HepG2 (cell line): ENCODE measurements around the gene GDF7. TPM values are rescaled to one million over a fixed set of nuclear protein-coding genes. Genes with fewer than 3 reads are reported as not detected.

Experiments
- HNF4G ChIP-seq, 2 experiments: sonication (generic) in 1 of 2; formaldehyde crosslinking in 1 of 2; IDR thresholded peaks; 2 replicates each; pipeline versions ENCODE4 v1.4.0 to v1.6.1; 2011 to 2020; ENCODE audit warnings: borderline replicate concordance in 2 of 2, low read depth in 2 of 2, mild to moderate bottlenecking in 2 of 2, low read length in 1 of 2, missing genetic modification reagents in 1 of 2, moderate library complexity in 1 of 2
- NCOA5 ChIP-seq: sonication (generic); formaldehyde crosslinking; IDR thresholded peaks from 2 replicates; pipeline ENCODE4 v1.4.0; 2020; ENCODE audit warnings: missing genetic modification reagents
- NKX3-1 ChIP-seq: sonication (generic); formaldehyde crosslinking; IDR thresholded peaks from 2 replicates; pipeline ENCODE4 v1.5.0; 2020; ENCODE audit warnings: missing genetic modification reagents
- POLR2G ChIP-seq: fragments of 200-400 bp; formaldehyde crosslinking; IDR thresholded peaks from 2 replicates; pipeline ENCODE4 v1.6.1; 2018; ENCODE audit warnings: mild to moderate bottlenecking, low read depth, low read length, moderate library complexity
- RORA ChIP-seq: sonication (generic); formaldehyde crosslinking; IDR thresholded peaks from 2 replicates; pipeline ENCODE4 v1.5.0; 2020; ENCODE audit warnings: mild to moderate bottlenecking, missing genetic modification reagents, moderate library complexity
- SALL1 ChIP-seq: sonication (generic); formaldehyde crosslinking; IDR thresholded peaks from 2 replicates; pipeline ENCODE4 v1.8.0; 2022; ENCODE audit warnings: mild to moderate bottlenecking, missing genetic modification reagents
- TBX2 ChIP-seq: sonication (generic); formaldehyde crosslinking; IDR thresholded peaks from 2 replicates; pipeline ENCODE4 v1.5.0; 2020; ENCODE audit warnings: missing genetic modification reagents, mild to moderate bottlenecking, borderline replicate concordance
- TGIF2 ChIP-seq: IDR thresholded peaks from 2 replicates; pipeline ENCODE4 v1.6.1; 2016; ENCODE audit warnings: control low read depth, missing compliant biosample characterization
- TSC22D2 ChIP-seq: sonication (generic); formaldehyde crosslinking; IDR thresholded peaks from 2 replicates; pipeline ENCODE4 v1.5.1; 2020; ENCODE audit warnings: missing genetic modification reagents, mild to moderate bottlenecking, borderline replicate concordance
- ZFAT ChIP-seq: sonication (generic); formaldehyde crosslinking; conservative IDR thresholded peaks from 2 replicates; pipeline ENCODE4 v1.8.1; 2023; ENCODE audit warnings: missing genetic modification reagents, inconsistent platforms
- ZFP36L2 ChIP-seq: sonication (generic); formaldehyde crosslinking; IDR thresholded peaks from 2 replicates; pipeline ENCODE4 v1.4.0; 2020; ENCODE audit warnings: missing genetic modification reagents
- ZNF362 ChIP-seq: sonication (generic); formaldehyde crosslinking; IDR thresholded peaks from 2 replicates; pipeline ENCODE4 v1.4.0; 2020; ENCODE audit warnings: missing genetic modification reagents, mild to moderate bottlenecking, borderline replicate concordance
- ZSCAN22 ChIP-seq: sonication (generic); formaldehyde crosslinking; IDR thresholded peaks from 2 replicates; pipeline ENCODE4 v1.4.0; 2020; ENCODE audit warnings: mild to moderate bottlenecking, missing genetic modification reagents
- ZUFSP ChIP-seq: sonication (generic); formaldehyde crosslinking; IDR thresholded peaks from 2 replicates; pipeline ENCODE4 v1.9.0; 2021; ENCODE audit warnings: missing genetic modification reagents, mild to moderate bottlenecking, borderline replicate concordance
- ZZZ3 ChIP-seq: sonication (generic); formaldehyde crosslinking; IDR thresholded peaks from 2 replicates; pipeline ENCODE4 v1.4.0; 2020; ENCODE audit warnings: missing genetic modification reagents, mild to moderate bottlenecking, borderline replicate concordance
- polyA plus RNA-seq, 8 experiments: library from polyadenylated mRNA; depleted of rRNA in 3 of 8; stranded (reverse) in 7 of 8; unstranded in 1 of 8; fragments of >200 nt; fragmentation: Illumina TruSeq in 4 of 8; extraction: Trizol in 4 of 8; gene quantifications; 2 replicates each; pipeline versions ENCODE4 v1.2.1 to v1.2.3, GENCODE V29; 2011 to 2016; ENCODE audit warnings: low read depth in 4 of 8, missing spikeins in 1 of 8, mixed read lengths in 1 of 8; ENCODE audit not compliant: insufficient read depth in 1 of 8
- total RNA-seq, 5 experiments: library from RNA; depleted of rRNA; stranded (reverse); fragments of >200 nt; fragmentation: Illumina TruSeq; extraction: Trizol; gene quantifications; 2 replicates each; pipeline ENCODE4 v1.2.3, GENCODE V29; 2016; ENCODE audit warnings: low read depth in 1 of 5
- TF ChIP-seq, protein P1 (sequence below): sonication (generic); formaldehyde crosslinking; IDR thresholded peaks from 2 replicates; pipeline ENCODE4 v1.9.0; 2021; ENCODE audit warnings: missing genetic modification reagents, borderline replicate concordance
- TF ChIP-seq, protein P2 (sequence below): sonication (generic); formaldehyde crosslinking; IDR thresholded peaks from 2 replicates; pipeline ENCODE4 v1.5.0; 2020; ENCODE audit warnings: mild to moderate bottlenecking, missing genetic modification reagents, moderate library complexity

The GDF7 gene
- total and polyA plus RNA-seq, 2 of the 13 experiments (the other 11 are each of a cell fraction or from before 2014, with no cell fraction given), result 1.6 to 15.0 TPM

GRCh38 chr2:20650877-20651730 lies 15.8 kb upstream of the GDF7 start, which contains the start of gene HS1BP3 (continued):
- TF ChIP-seq TGIF2 (CRISPR knock-in tag) (peak; percentile 57; the same call in 1 of the 2 replicates), SALL1 (CRISPR knock-in tag) (peak; percentile 91), ZSCAN22 (0 out of 2 replicates have a peak, but pooled peaks have one; percentile 60), ZFP36L2 (CRISPR knock-in tag) (no peak), NCOA5 (CRISPR knock-in tag) (no peak), HNF4G (IDR thresholded peaks at IDR 0.05; ENCODE audit: borderline replicate concordance, low read depth, low read length) (no peak), HNF4G (CRISPR knock-in tag; IDR thresholded peaks at IDR 0.05; ENCODE audit: borderline replicate concordance, low read depth) (0 out of 2 replicates have a peak, but pooled peaks have one; percentile 19), RORA (CRISPR knock-in tag) (no peak), ZNF362 (CRISPR knock-in tag) (no peak; the same call in 1 of the 2 replicates), ZUFSP (CRISPR knock-in tag) (no peak), TSC22D2 (CRISPR knock-in tag) (0 out of 2 replicates have a peak, but pooled peaks have one; percentile 25), ZFAT (CRISPR knock-in tag) (no peak), POLR2G (peak; percentile 93), NKX3-1 (peak; percentile 12; the same call in 1 of the 2 replicates), ZZZ3 (peak; percentile 49; the same call in 1 of the 2 replicates), TBX2 (CRISPR knock-in tag) (peak; percentile 79)
- TF ChIP-seq, protein P1, sequence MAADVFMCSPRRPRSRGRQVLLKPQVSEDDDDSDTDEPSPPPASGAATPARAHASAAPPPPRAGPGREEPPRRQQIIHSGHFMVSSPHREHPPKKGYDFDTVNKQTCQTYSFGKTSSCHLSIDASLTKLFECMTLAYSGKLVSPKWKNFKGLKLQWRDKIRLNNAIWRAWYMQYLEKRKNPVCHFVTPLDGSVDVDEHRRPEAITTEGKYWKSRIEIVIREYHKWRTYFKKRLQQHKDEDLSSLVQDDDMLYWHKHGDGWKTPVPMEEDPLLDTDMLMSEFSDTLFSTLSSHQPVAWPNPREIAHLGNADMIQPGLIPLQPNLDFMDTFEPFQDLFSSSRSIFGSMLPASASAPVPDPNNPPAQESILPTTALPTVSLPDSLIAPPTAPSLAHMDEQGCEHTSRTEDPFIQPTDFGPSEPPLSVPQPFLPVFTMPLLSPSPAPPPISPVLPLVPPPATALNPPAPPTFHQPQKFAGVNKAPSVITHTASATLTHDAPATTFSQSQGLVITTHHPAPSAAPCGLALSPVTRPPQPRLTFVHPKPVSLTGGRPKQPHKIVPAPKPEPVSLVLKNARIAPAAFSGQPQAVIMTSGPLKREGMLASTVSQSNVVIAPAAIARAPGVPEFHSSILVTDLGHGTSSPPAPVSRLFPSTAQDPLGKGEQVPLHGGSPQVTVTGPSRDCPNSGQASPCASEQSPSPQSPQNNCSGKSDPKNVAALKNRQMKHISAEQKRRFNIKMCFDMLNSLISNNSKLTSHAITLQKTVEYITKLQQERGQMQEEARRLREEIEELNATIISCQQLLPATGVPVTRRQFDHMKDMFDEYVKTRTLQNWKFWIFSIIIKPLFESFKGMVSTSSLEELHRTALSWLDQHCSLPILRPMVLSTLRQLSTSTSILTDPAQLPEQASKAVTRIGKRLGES (CRISPR knock-in tag), result peak; percentile 19; the same call in 1 of the 2 replicates
- TF ChIP-seq, protein P2, sequence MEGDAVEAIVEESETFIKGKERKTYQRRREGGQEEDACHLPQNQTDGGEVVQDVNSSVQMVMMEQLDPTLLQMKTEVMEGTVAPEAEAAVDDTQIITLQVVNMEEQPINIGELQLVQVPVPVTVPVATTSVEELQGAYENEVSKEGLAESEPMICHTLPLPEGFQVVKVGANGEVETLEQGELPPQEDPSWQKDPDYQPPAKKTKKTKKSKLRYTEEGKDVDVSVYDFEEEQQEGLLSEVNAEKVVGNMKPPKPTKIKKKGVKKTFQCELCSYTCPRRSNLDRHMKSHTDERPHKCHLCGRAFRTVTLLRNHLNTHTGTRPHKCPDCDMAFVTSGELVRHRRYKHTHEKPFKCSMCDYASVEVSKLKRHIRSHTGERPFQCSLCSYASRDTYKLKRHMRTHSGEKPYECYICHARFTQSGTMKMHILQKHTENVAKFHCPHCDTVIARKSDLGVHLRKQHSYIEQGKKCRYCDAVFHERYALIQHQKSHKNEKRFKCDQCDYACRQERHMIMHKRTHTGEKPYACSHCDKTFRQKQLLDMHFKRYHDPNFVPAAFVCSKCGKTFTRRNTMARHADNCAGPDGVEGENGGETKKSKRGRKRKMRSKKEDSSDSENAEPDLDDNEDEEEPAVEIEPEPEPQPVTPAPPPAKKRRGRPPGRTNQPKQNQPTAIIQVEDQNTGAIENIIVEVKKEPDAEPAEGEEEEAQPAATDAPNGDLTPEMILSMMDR, result peak; percentile 89
